ENCODE measurements around the gene TEX11.

DNA sequence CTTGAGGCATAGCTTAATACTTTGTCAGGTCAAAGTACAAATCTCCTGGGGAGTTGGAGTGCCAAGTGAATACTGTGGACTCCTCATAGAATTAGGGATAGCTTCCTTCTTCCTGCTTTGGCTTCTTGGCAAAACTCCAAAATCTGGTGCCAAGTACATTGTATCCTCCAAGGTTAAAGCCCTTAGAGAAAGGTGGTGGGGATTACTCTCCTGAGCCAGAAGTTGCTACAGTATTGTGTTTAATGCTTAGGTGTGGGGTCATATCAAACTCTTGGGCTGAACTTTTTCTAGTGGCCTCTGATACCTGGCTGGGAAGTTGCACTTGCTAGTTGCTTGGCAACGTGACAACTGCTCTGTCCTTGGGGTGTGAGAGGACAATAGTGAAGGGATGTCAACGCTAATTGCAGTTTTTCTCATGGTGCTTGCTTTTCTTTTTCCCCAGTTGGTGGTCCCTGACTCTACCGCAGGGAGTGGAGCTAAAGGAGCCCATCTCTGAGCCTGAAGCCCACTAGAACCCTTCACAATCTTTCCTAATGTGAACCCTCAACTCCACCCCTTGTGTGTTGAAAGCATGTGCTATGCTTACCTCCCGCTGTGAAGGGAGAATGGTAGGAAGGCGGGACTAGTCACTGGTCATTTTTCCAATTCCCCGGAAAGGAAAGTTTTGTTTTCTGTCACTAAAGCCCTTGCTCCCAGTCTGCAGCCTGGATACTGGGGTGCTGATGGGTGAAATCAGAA lies 428.4 kb downstream of the TEX11 start:
- TF ChIP-seq, protein P1, sequence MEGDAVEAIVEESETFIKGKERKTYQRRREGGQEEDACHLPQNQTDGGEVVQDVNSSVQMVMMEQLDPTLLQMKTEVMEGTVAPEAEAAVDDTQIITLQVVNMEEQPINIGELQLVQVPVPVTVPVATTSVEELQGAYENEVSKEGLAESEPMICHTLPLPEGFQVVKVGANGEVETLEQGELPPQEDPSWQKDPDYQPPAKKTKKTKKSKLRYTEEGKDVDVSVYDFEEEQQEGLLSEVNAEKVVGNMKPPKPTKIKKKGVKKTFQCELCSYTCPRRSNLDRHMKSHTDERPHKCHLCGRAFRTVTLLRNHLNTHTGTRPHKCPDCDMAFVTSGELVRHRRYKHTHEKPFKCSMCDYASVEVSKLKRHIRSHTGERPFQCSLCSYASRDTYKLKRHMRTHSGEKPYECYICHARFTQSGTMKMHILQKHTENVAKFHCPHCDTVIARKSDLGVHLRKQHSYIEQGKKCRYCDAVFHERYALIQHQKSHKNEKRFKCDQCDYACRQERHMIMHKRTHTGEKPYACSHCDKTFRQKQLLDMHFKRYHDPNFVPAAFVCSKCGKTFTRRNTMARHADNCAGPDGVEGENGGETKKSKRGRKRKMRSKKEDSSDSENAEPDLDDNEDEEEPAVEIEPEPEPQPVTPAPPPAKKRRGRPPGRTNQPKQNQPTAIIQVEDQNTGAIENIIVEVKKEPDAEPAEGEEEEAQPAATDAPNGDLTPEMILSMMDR (conservative IDR thresholded peaks at IDR 0.05 in 1 of 2, IDR thresholded peaks at IDR 0.05 in 1 of 2; ENCODE audit: low read depth in 1 of 2, low read length in 2 of 2): no peak
- no peak for TF ChIP-seq EZH2 (IDR thresholded peaks at IDR 0.05; ENCODE audit: low read length, missing control alignments)
